HL-60 (cell line): ENCODE measurements around the gene APOBEC3B.
A peak's percentile ranks its signal among the peaks of the same experiment; 100 is the strongest.

Source experiments
- DNase-seq, 2 experiments: peaks; one replicate each; pipeline ENCODE4 v3.0.0-alpha.2; 2010 to 2020; ENCODE audit warnings: low read depth in 1 of 2, low spot score in 1 of 2
- H3K27ac ChIP-seq: fragments of 250-450 bp; sonication (Bioruptor Pico); replicated peaks from 2 replicates; pipeline ENCODE4 v1.5.1; 2020; ENCODE audit warnings: mild to moderate bottlenecking, moderate library complexity
- H3K27me3 ChIP-seq: fragments of 250-450 bp; sonication (Bioruptor Pico); 2 replicates; pipeline ENCODE4 v1.5.1; 2021; ENCODE audit warnings: mild to moderate bottlenecking, moderate library complexity; ENCODE audit not compliant: insufficient read depth, poor library complexity, severe bottlenecking
- H3K4me3 ChIP-seq: replicated peaks from 2 replicates; pipeline ENCODE4 v1.5.1; 2011; ENCODE audit warnings: mild to moderate bottlenecking, control low read depth, low read length; ENCODE audit not compliant: insufficient read depth
- GABPA ChIP-seq: IDR thresholded peaks from 2 replicates; pipeline ENCODE4 v1.6.1; 2012; ENCODE audit warnings: low read depth
- POLR2AphosphoS5 ChIP-seq: IDR thresholded peaks from 2 replicates; pipeline ENCODE4 v1.6.1; 2012; ENCODE audit warnings: low read depth
- SPI1 ChIP-seq: IDR thresholded peaks from 2 replicates; pipeline ENCODE4 v1.6.1; 2012; ENCODE audit warnings: low read depth, mild to moderate bottlenecking, borderline replicate concordance
- TF ChIP-seq, protein P1 (sequence below): IDR thresholded peaks from one replicate; pipeline ENCODE4 v1.5.1; 2011; ENCODE audit warnings: low read length, control low read depth, inconsistent platforms; ENCODE audit not compliant: insufficient read depth
- TF ChIP-seq, protein P2 (sequence below): IDR thresholded peaks from 2 replicates; pipeline ENCODE4 v1.6.1; 2012; ENCODE audit warnings: low read depth; ENCODE audit not compliant: insufficient replicate concordance

APOBEC3B gene

DNA sequence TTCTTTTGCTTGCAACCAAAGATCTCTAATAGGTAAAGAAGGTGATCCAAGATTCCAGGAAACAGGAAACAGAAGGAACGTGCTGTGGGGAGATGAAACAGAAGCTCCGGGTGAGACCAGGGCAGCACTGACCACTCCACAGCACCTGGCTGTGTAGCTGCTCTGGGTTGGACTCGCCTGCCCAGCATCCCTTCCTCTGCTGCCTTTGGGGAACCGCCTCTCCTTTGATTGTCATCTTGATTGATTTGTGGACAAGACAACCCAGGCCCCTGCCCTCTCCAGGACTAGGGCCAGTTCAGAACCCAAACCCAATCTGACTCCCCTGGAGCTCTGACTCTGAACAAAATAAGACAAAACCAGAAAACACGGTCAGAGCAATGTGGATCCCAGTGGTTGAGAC, 39.4 kb upstream of the APOBEC3B start:
- Histone ChIP-seq H3K27me3 (peaks cover 12% of the 10 kb centered on the region), H3K4me3 (no peak overlapping the region), H3K27ac (0 out of 2 replicates have a peak overlapping the region, but pooled peaks have one; percentile 39)
- no peak for TF ChIP-seq SPI1
- TF ChIP-seq, protein P1, sequence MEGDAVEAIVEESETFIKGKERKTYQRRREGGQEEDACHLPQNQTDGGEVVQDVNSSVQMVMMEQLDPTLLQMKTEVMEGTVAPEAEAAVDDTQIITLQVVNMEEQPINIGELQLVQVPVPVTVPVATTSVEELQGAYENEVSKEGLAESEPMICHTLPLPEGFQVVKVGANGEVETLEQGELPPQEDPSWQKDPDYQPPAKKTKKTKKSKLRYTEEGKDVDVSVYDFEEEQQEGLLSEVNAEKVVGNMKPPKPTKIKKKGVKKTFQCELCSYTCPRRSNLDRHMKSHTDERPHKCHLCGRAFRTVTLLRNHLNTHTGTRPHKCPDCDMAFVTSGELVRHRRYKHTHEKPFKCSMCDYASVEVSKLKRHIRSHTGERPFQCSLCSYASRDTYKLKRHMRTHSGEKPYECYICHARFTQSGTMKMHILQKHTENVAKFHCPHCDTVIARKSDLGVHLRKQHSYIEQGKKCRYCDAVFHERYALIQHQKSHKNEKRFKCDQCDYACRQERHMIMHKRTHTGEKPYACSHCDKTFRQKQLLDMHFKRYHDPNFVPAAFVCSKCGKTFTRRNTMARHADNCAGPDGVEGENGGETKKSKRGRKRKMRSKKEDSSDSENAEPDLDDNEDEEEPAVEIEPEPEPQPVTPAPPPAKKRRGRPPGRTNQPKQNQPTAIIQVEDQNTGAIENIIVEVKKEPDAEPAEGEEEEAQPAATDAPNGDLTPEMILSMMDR, result no peak
- TF ChIP-seq, protein P2, sequence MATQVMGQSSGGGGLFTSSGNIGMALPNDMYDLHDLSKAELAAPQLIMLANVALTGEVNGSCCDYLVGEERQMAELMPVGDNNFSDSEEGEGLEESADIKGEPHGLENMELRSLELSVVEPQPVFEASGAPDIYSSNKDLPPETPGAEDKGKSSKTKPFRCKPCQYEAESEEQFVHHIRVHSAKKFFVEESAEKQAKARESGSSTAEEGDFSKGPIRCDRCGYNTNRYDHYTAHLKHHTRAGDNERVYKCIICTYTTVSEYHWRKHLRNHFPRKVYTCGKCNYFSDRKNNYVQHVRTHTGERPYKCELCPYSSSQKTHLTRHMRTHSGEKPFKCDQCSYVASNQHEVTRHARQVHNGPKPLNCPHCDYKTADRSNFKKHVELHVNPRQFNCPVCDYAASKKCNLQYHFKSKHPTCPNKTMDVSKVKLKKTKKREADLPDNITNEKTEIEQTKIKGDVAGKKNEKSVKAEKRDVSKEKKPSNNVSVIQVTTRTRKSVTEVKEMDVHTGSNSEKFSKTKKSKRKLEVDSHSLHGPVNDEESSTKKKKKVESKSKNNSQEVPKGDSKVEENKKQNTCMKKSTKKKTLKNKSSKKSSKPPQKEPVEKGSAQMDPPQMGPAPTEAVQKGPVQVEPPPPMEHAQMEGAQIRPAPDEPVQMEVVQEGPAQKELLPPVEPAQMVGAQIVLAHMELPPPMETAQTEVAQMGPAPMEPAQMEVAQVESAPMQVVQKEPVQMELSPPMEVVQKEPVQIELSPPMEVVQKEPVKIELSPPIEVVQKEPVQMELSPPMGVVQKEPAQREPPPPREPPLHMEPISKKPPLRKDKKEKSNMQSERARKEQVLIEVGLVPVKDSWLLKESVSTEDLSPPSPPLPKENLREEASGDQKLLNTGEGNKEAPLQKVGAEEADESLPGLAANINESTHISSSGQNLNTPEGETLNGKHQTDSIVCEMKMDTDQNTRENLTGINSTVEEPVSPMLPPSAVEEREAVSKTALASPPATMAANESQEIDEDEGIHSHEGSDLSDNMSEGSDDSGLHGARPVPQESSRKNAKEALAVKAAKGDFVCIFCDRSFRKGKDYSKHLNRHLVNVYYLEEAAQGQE, result no peak
- TF ChIP-seq GABPA, result no peak
- no peak for TF ChIP-seq POLR2AphosphoS5
- no peak for DNase-seq

GRCh38 chr22:38943201-38943600, 38.9 kb upstream of the APOBEC3B start:
- H3K27ac ChIP-seq, result peak overlapping the region; percentile 39
- DNase-seq, result peak in 1 of 2 experiments; percentile 68
- TF ChIP-seq GABPA (no peak), POLR2AphosphoS5 (no peak), SPI1 (no peak)
- TF ChIP-seq, protein P2, result no peak
- TF ChIP-seq, protein P1, result no peak
- peaks cover 12% of the 10 kb centered on the region for H3K27me3 ChIP-seq
- H3K4me3 ChIP-seq, result no peak overlapping the region

DNA sequence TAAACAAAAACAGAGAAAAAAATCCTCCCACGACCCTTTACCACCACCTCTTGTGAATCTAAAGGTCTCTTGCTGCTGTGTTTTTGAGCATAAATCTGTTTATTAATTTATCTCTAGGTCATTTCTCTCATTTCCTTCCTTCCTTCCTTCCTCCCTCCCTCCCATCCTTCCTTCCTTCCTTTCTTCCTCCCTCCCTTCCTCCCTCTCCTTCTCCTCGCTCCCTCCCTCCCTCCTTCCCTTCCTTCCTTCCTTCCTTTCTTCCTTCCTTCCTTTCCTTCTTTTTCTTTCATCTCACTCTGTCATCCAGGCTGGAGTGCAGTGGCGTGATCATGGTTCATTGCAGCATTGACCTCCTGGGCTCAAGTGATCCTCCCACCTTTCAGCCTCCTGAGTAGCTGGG, 38.3 kb upstream of the APOBEC3B start:
- Histone ChIP-seq H3K27ac (peak overlapping the region; percentile 39), H3K4me3 (no peak overlapping the region), H3K27me3 (peaks cover 12% of the 10 kb centered on the region)
- no peak for DNase-seq
- TF ChIP-seq SPI1 (no peak), GABPA (no peak), POLR2AphosphoS5 (no peak)
- TF ChIP-seq, protein P2, result no peak
- TF ChIP-seq, protein P1, result no peak
